Stimulated activated CD4-positive, alpha-beta T cell treated with anti-CD3 and anti-CD28 coated beads, Interleukin-12 subunit alpha, Interleukin-12 subunit beta, amount 100 ng/mL, for 24 hours (primary cell): ENCODE results near the gene TRIL.

ENCODE experiments used
- DNase-seq, 2 experiments: peaks; one replicate each; pipeline ENCODE4 v3.0.0-alpha.2; 2020; ENCODE audit warnings: low read depth in 2 of 2

TRIL gene

DNA sequence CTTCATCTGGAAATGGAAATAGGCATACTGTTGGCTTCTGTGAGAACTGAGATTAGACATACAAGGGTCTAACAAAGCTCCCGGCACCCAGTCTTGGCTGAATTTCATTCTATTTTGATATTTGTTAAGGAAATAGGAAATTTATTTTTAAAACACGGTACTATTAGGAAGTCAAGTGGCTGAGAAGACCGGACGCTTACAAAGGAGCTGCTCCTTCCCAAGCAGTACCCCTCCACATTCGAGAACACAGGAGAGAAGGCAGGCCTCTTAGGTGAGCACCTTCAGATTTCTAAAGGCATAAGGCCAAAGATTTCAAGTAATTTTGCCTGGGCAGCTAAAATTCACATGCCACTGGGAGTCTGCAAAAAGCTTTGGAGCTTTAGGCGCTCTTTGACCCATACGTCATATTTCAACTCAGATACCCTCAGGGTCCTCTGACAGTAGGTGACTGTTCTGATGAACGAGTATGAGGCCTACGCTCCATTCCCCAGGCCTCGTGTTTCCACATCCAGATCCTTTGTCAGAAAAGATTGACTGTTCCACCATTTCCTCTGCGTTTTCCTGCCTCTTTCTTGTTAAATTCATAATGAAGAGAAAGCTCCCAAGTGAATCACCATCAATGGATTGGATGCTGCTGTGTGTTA, 17.3 kb downstream of the TRIL start:
- DNase-seq: no peak

DNA sequence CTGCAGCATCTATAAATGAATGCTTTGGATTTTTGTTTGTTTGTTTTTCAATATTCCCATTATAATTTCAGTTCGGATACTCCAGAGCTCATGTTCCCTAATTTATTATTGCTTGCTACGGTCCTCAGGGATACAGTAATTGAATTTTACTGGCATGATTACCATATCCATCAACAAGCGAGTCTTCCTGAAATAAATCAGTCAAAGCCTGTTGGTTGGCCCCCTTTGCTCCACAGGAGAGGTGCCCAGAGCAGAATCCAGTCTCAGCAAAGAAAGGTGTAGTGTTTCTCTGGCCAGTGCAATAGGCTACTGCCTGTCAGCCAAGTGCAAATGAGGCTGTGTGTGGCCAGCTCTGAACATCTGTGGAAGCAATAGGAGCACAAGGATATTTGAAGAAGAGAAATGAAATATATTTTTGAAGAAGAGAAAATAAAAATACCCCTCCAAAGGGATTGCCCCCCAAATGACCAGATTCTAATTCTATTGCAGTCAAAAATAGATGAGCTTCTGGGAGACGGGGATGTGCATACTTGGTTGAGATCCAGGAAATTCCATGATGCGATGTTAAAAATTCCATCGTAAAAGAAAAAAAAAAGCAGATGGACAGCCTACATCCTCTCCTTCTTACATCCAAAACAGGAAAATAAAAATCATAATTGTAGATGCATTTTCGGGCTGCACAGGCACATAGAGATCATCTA, 18.1 kb downstream of the TRIL start:
- no peak for DNase-seq

DNA sequence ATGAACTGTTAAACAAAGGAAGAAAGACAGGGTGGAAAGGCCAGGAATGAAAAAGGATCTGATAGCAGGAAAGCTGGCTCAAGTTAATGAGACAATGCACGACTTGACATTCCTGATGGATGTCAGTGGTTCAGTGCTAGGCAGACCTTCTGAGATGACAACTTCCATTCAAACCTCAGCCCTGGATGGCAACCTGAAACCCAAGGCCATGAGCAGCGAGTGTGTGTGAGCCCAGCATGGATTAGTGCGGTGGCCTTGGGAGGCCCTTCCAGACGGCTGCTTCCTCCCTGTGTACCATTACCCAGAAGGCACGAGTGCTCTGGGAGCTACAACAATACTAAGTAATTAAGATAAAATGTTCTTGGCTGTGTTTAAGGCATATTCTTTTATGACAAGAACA, 18.8 kb downstream of the TRIL start:
- DNase-seq: no peak

DNA sequence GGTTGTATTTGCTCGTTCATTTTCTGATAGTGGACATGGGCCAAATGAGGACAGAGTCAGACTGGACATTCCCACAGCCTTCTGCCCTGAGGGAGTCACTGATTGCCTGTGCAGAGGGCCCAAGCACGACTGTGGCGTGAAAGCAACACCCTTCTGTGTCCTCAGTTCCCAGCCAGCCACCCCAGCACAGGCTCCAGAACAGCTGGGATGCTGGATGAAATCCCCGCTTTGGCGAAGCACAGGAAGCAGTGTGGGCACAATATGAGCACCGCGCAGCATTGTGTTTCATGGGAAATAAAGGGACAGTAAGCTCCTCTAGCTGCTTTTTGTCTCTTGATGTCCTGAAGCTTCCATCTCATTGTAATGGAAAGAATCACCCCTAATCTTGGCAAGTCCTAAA, 20.5 kb downstream of the TRIL start:
- DNase-seq: no peak

DNA sequence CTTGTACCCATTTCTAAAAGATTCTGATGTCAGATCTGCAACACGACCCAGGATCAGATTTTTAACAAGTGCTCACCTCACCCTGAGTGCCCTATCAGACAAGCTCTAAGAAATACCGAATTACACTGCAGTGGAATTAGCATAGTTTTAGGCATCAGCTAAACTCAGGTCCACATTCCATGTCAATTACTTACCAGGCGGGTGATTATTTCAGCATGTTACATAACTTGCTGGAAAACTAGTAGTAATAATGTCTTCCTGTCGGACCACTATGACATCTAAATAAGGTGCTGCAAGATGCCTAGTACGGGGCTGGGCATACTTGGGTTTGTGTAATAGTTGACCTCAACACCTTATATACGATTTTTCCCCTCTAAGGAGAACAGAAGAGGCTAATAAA, 21.0 kb downstream of the TRIL start:
- no peak for DNase-seq

DNA sequence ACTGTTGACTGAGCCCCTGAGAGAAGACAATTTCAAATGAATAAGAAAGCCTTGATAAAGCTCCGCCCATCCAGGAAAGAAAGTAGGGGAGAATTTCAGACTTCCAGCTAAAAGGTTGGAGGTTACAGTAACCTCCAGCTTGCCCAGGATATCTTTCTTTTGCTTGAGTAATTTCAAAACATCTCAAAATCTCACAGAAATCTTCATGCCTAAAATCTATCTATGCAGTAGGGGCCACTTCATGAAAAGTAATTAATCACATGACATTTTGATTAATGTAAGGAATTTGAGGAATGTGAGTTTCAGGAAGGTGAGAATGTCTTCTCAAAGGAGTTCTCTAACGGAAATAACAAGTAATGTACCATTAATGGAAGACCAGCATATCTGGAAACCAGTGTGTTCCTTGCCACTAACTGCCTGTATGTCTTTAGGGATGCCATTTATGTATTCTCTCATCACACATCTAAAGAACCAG, 24.2 kb downstream of the TRIL start:
- DNase-seq: no peak

DNA sequence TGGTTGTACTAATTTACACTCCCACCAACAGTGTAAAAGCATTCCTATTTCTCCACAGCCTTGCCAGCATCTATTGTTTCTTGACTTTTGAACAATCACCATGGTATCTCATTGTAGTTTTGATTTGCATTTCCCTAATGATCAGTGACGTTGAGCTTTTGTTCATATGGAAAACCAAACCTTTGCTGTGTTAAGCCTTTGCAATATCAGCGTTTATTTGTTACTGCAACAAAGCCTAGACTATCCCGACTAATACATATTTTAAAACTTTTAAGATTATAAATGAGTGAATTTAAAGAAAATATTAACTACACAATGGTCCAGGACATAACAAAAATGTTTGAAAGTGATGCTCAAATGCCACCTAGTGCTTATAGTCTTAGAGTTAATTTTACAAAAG, 26.6 kb downstream of the TRIL start:
- DNase-seq: no peak

DNA sequence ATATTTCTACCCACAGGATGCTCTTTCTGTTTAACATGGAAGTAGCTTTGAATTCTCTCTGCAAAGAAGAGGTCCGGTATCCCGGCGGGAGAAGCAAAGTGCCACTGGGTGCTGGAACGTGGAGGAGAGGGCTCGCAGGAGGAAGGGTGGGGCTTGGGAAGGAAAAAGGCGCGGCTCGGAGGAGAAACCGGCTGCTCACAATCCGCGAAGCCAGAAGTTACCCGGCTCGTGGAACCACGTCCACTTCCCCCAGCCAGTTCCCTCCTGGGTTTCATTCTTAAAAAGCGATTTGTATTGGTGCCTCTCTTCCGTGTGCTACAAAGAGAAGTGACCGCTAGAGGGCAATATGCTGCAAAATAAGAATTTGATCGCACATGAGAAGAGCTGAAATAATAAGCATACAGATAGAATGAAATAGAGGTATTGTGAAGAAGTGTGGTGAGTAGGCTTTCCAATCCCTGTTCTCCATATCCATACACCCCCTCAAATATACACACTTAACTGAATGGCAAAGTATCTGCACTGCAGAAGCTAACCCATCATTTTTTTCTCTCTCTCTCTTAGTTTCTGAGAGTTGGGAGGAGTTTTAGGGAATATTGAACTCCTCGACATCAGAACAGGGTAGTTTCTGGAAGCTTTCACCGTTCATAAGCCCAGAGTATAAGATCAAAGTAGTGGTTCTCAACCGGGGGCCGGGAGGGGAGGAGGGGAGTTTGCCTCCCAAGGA, 31.1 kb downstream of the TRIL start:
- peak in 1 of 2 experiments; percentile 23 for DNase-seq

DNA sequence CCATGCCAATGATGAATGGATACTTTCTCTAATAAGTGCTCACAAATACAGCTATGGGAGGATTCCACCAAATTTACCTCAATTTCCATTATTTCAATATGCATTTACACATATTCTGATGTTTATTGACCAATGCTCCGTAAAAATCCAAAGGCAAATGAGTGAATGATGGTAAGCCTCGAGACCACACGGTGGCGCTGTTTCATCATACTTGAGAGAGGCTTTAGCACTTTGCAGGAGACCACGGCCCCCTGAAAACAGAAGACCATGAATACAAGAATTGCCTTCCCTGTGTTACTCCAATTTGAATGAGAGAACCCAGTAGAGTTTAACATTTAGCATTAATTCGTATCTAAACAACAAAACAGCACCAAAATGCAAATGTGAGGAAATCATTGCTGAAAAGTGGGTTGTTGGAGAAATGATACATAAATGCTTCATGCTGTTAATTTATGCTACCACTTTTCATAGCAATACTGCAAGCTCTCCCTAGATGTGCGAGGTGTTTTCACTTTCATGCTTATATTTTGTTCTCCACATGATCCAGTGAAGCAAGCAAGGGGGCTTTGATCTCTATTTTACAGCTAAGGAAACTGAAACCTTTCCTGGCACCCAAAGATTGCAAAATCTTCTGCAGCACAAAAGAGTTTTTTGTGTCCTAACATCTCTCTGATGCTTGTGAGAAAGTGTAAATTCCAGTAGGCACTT, 35.4 kb downstream of the TRIL start:
- DNase-seq: peak; percentile 14 to 50

DNA sequence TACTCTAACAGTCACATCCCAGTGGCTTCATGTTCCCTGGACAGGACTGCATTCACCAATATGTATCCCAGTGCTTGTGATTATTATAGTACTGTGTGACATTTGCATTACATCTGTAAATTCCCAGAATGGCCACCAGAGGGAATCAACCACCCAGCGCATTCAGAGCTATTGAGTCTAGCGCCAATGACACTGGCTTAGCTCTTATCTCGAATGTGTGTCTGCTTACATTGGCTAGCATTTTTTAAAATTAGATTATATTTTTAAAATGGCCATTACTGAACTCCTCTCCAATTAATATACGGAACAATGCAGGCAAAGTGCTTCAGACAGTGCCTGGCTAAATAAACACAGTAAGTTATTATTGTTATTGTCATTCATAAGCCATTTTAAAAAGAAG, 36.3 kb downstream of the TRIL start:
- DNase-seq: no peak

DNA sequence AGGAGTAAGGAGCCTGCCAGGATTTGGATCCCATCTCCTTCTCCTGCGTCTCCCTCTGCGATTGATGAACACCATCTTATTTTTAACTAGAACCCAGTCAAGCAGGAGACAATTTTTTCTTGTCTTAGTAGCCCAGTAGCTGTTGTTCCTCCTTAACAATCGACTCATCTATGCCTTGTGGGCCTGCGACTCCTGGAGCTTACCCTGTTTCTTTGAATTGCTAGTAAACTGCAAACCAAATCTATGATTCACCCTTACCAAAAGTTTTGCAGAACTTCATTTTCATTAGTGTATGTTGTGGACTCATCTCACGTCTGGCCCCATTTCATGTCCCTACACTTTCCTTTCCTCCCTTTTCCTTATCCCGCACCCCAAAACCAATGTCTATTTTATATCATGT, 37.7 kb downstream of the TRIL start:
- DNase-seq: no peak

DNA sequence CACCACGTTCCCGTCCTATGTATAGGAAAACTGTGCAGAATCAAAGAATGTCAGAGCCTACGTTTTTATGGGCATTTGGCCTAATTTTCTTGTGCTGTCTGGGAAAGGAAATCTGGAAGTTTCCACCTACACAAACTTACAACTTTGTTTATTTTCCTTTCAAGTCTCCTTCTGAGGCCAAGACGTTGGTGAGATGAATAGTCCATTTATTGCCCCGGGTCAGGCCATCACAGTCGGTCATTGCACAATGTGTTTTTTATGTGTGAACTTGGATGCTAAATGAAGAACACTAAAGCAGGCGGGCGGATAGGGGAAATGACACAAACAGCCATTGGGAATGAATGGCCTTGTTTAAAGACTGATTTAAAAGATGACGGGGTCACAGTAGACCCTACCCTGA, 38.6 kb downstream of the TRIL start:
- DNase-seq: no peak

DNA sequence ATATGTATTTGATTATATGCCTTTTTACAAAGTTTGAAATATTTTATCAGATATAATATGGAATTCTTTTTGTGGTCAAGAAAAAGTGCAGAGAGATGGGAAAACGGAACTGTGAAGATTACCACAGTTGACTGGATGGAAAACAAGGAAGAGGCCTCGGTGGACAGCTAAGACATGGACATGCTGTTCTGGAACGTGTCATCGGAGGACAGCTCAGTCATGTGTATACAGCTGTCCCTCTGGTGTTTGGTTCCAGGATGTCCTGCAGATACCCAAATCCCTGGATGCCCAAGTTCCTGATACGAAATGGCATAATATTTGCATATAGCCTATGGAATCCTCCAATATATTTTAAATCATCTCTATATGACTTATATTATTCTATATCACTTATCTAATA, 49.4 kb downstream of the TRIL start:
- DNase-seq: no peak

DNA sequence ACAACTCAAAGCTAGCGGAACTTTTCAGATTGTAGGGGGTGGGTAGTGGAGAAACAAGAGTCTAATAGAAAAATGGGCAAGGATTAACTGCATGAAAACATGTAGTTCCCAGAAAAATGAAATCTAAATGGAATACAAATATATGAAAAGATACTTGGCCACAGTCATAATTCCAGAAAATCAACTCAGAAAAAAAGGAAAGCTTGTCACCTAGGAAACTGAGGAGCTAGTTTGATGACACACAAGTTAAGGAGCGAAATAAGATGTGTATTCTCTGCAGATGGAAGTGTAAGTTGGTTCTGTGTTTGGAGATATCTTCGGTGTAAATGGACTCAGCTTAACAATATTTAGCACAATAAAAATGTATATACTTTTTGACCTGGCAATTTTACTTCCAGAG, 52.7 kb downstream of the TRIL start:
- DNase-seq: no peak

DNA sequence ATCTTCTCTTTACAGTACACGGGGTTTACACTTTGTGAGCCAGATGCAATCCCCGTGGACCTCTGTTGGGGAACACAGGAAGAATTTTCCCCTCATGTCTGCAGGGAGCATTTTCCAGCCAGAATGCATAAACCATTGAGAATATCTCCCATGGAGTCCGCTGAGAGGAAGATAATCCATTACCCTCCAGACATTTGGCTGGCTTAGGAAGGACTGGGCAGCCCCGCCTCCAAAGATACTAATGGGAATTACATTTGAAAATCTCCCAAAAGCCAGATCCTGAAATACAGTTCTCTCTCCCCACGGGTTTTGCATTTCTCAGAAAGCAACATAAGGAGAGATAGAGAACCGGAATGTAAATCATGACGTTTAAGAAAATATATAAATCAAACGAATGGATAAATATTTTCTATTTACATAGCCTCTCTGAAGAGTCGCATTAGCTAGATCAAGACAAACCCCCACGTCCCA, 53.5 kb downstream of the TRIL start:
- DNase-seq: no peak

DNA sequence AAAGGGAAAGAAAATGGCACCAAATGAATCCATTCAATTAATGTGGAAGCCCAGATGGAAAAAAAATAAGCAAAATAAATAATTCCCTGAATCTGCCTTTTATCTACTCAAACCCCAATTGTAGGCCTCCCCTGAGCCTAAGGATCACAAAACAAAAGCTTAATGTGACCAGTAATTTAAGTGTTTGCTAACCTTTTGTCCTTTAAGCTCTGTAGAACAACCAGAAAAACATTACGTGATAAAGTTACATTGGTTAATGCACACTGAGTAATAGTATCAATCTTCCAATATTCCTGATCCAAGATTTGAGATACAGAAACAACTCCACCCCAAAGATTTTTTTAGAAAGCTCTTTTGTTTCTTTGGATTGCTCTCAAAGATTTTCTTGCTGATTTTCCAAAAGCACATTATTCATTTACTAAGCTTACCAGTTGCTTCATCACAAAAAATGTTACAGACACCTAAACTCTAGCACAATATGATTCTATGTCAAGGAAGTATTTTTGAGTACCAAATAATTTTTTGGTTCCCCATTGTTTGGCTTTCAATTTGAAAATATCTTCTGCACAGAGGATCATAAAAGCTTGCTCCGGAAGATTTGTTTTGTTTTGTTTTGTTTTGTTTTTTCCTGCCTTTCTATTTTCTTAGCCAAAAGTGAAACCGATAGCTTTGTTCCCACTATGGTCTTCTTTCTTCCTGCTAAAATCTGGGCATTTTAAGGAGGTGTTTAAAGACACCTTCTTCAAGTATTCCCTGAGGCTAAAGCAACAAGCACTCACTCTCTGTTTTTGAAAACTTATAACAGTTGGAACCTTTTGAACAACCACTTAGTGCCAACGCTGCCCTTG, 54.2 kb downstream of the TRIL start:
- no peak for DNase-seq
